PC-9 (cell line): ENCODE measurements around the gene FASN. TPM values are rescaled to one million over a fixed set of nuclear protein-coding genes. Genes with fewer than 3 reads are reported as not detected.
A peak's percentile ranks its signal among the peaks of the same experiment; 100 is the strongest.

Source experiments
- BruUV-seq: library from RNA; stranded (reverse); fragments of 400-500 nt; replicated peaks from 2 replicates; lab custom pipeline; 2021; lab: Mats Ljungman, UMichigan
- CTCF ChIA-PET: fragments of 300-600 bp; sonication (Branson Sonifier 250); formaldehyde crosslinking; loops from one replicate; lab custom pipeline; 2022; ENCODE audit warnings: antibody characterized with exemption; lab: Charles Lee
- POLR2A ChIA-PET: fragments of 300-600 bp; sonication (Branson Sonifier 250); formaldehyde crosslinking; loops from one replicate; lab custom pipeline; 2022; ENCODE audit warnings: antibody characterized with exemption; ENCODE audit not compliant: unreplicated experiment; lab: Charles Lee
- DNase-seq, 2 experiments: peaks; one replicate each; pipeline versions ENCODE4 v3.0.0 to v3.0.0-alpha.2; 2015 to 2022; ENCODE audit warnings: mixed read lengths in 1 of 2
- H2AFZ ChIP-seq: fragments of 200-600 bp; sonication (generic); 2 replicates; pipeline ENCODE4 v1.8.1; 2017; ENCODE audit warnings: antibody characterized with exemption
- H3F3A ChIP-seq: fragments of 200-600 bp; sonication (generic); 2 replicates; pipeline ENCODE4 v1.8.1; 2017; ENCODE audit warnings: antibody characterized with exemption, mild to moderate bottlenecking, low read depth; ENCODE audit not compliant: insufficient read depth
- H3K27ac ChIP-seq: fragments of 200-600 bp; sonication (generic); 2 replicates; pipeline ENCODE4 v1.6.1; 2016; ENCODE audit warnings: mixed run types
- H3K27me3 ChIP-seq: fragments of 200-600 bp; sonication (generic); 2 replicates; pipeline ENCODE4 v1.6.1; 2016; ENCODE audit warnings: low read depth, mixed run types; ENCODE audit not compliant: insufficient read depth
- H3K36me3 ChIP-seq: fragments of 200-600 bp; sonication (generic); 2 replicates; pipeline ENCODE4 v1.6.1; 2016; ENCODE audit warnings: low read depth, mixed run types
- H3K4me1 ChIP-seq: fragments of 200-600 bp; sonication (generic); replicated peaks from 2 replicates; pipeline ENCODE4 v1.6.1; 2016; ENCODE audit warnings: mixed run types; ENCODE audit not compliant: insufficient read depth
- H3K4me2 ChIP-seq: fragments of 200-600 bp; sonication (generic); 2 replicates; pipeline ENCODE4 v1.6.1; 2017; ENCODE audit warnings: mixed run types
- H3K4me3 ChIP-seq: fragments of 200-600 bp; sonication (generic); 2 replicates; pipeline ENCODE4 v1.6.1; 2016; ENCODE audit warnings: mixed run types
- H3K79me2 ChIP-seq: fragments of 200-600 bp; sonication (generic); 2 replicates; pipeline ENCODE4 v1.6.1; 2017; ENCODE audit warnings: low read depth, mixed run types
- H3K9me2 ChIP-seq: fragments of 200-600 bp; sonication (generic); 2 replicates; pipeline ENCODE4 v1.8.1; 2017; ENCODE audit warnings: mild to moderate bottlenecking; ENCODE audit not compliant: insufficient read depth
- H3K9me3 ChIP-seq: fragments of 200-600 bp; sonication (generic); 2 replicates; pipeline ENCODE4 v1.8.1; 2016; ENCODE audit warnings: low read depth; ENCODE audit not compliant: insufficient read depth
- H4K20me1 ChIP-seq: fragments of 200-600 bp; sonication (generic); 2 replicates; pipeline ENCODE4 v1.8.1; 2017; ENCODE audit not compliant: insufficient read depth
- EZH2 ChIP-seq: fragments of 200-600 bp; sonication (generic); IDR thresholded peaks from 2 replicates; pipeline ENCODE4 v1.8.0; 2017; ENCODE audit warnings: antibody characterized with exemption, low read depth
- intact Hi-C: fragments of 100-400 bp; cut with micrococcal nuclease; formaldehyde crosslinking; loops from one replicate; pipeline ENCODE4 v1.10.0; 2022; ENCODE audit not compliant: unreplicated experiment
- total RNA-seq: library from RNA; stranded (reverse); gene quantifications from 2 replicates; pipeline ENCODE4 v1.2.3, GENCODE V29; 2021
- TF ChIP-seq, protein P1 (sequence below): fragments of 200-600 bp; sonication (generic); conservative IDR thresholded peaks from 2 replicates; pipeline ENCODE4 v1.6.1; 2017; ENCODE audit warnings: mixed run types, antibody characterized with exemption, mild to moderate bottlenecking, moderate library complexity

The FASN gene
- total RNA-seq, 1 experiment from 2014 or later, result 658 TPM

DNA sequence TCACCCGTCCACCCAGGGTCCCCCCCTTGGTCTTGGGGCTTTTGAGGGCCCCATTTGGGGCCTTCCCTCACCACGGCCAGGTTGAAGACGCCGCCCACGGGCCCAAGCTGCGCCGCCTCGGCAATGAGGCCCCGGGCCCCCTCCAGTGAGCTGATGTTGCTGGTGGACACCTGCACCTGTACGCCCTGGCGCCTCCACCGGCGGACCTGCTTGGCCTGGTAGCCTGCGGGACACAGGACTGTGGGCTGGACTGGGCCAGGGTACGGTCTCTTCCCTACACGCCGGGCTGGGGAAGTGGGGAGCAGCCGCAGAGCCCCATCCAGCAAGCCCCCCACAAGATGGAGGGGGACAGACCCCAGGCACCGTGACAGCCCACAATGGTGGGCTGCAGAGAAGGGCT is 15.6 kb downstream of the FASN start:
- H3K36me3 ChIP-seq, result no peaks in the 10 kb centered on the region
- H4K20me1 ChIP-seq, result peaks cover 14% of the 10 kb centered on the region
- no peak overlapping the region for H3K4me2 ChIP-seq
- CTCF ChIA-PET, result no interaction called here
- H3K27me3 ChIP-seq, result no peaks in the 10 kb centered on the region
- BruUV-seq, result TSS peak; percentile 6
- no peak for TF ChIP-seq EZH2
- TF ChIP-seq, protein P1, sequence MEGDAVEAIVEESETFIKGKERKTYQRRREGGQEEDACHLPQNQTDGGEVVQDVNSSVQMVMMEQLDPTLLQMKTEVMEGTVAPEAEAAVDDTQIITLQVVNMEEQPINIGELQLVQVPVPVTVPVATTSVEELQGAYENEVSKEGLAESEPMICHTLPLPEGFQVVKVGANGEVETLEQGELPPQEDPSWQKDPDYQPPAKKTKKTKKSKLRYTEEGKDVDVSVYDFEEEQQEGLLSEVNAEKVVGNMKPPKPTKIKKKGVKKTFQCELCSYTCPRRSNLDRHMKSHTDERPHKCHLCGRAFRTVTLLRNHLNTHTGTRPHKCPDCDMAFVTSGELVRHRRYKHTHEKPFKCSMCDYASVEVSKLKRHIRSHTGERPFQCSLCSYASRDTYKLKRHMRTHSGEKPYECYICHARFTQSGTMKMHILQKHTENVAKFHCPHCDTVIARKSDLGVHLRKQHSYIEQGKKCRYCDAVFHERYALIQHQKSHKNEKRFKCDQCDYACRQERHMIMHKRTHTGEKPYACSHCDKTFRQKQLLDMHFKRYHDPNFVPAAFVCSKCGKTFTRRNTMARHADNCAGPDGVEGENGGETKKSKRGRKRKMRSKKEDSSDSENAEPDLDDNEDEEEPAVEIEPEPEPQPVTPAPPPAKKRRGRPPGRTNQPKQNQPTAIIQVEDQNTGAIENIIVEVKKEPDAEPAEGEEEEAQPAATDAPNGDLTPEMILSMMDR, result no peak
- no peak overlapping the region for H3K4me3 ChIP-seq
- no peaks in the 10 kb centered on the region for H3K4me1 ChIP-seq
- H3K9me2 ChIP-seq, result no peaks in the 10 kb centered on the region
- no peaks in the 10 kb centered on the region for H3K79me2 ChIP-seq
- POLR2A ChIA-PET, result no interaction called here
- DNase-seq, result no peak
- intact Hi-C loops, result no loop called here
- no peaks in the 10 kb centered on the region for H3K9me3 ChIP-seq
- peaks cover 6% of the 10 kb centered on the region; the same call in 1 of the 2 replicates for H3F3A ChIP-seq
- H2AFZ ChIP-seq, result no peak overlapping the region
- no peak overlapping the region for H3K27ac ChIP-seq

DNA sequence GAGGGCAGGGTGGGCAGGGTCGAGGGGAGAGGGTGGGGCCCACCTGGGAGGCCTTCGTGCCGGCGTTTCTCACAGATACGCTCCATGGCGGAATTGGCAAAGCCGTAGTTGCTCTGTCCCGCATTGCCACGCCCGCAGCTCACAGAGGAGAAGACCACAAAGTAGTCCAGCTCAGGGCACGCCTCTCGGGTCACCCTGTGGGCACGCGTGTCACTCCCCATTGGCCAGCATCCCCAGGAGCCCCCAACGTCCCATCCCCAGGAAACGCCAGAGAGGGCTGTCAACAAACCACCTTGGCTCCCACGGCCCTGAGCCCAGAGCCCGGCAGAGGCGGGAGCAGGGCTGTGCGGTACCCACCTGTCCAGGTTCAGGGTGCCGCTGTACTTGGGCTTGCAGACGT is 16.1 kb downstream of the FASN start:
- intact Hi-C loops, result no loop called here
- H4K20me1 ChIP-seq, result peaks cover 14% of the 10 kb centered on the region
- H3K36me3 ChIP-seq, result no peaks in the 10 kb centered on the region
- H3K9me3 ChIP-seq, result no peaks in the 10 kb centered on the region
- no peak for DNase-seq
- no peak for TF ChIP-seq EZH2
- TF ChIP-seq, protein P1, result no peak
- no TSS peak for BruUV-seq
- no peaks in the 10 kb centered on the region for H3K27me3 ChIP-seq
- H3K4me2 ChIP-seq, result no peak overlapping the region
- no peak overlapping the region for H3K27ac ChIP-seq
- ChIA-PET CTCF (no interaction called here), POLR2A (no interaction called here)
- peaks cover 7% of the 10 kb centered on the region; the same call in 1 of the 2 replicates for H3F3A ChIP-seq
- no peaks in the 10 kb centered on the region for H3K9me2 ChIP-seq
- no peak overlapping the region for H2AFZ ChIP-seq
- no peaks in the 10 kb centered on the region for H3K4me1 ChIP-seq
- H3K4me3 ChIP-seq, result no peak overlapping the region
- no peaks in the 10 kb centered on the region for H3K79me2 ChIP-seq

DNA sequence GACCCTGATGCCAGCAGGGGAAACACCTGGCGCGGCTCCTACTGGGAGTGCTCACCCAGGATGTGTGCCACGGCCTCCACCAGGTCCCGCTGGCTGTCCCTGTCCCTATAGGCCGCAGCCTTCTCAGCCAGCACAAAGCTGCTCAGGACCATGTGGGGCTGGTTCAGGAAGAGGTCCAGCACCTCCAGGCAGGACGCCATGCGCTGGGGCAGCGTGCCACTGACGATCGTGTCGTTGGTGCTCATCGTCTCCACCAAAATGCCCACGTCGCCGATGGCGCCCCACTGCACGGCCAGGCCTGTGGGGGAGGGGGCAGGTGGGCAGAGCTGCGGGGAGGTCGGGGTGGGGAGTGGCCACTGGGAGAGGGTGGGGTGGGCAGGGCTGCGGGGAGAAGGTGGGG is 16.5 kb downstream of the FASN start:
- H3K4me3 ChIP-seq, result no peak overlapping the region
- H3K9me2 ChIP-seq, result no peaks in the 10 kb centered on the region

More for the DNA sequence above, 16.5 kb downstream of the FASN start:
- peaks cover 14% of the 10 kb centered on the region for H4K20me1 ChIP-seq
- no peak overlapping the region for H3K27ac ChIP-seq
- CTCF ChIA-PET, result no interaction called here
- no peak overlapping the region for H2AFZ ChIP-seq
- H3K4me1 ChIP-seq, result no peaks in the 10 kb centered on the region
- TF ChIP-seq EZH2, result no peak
- TF ChIP-seq, protein P1, result no peak
- no peaks in the 10 kb centered on the region for H3K36me3 ChIP-seq
- no peak overlapping the region for H3K4me2 ChIP-seq
- H3K27me3 ChIP-seq, result no peaks in the 10 kb centered on the region
- no peaks in the 10 kb centered on the region for H3K79me2 ChIP-seq
- BruUV-seq, result no TSS peak
- no peaks in the 10 kb centered on the region for H3K9me3 ChIP-seq
- no peak for DNase-seq
- intact Hi-C loops, result no loop called here
- POLR2A ChIA-PET, result no interaction called here
- H3F3A ChIP-seq, result peaks cover 11% of the 10 kb centered on the region
